Loucy (cell line): Measurements from ENCODE around the gene AHR.

Experiments used
- CTCF ChIP-seq: fragments of 200-600 bp; sonication (generic); conservative IDR thresholded peaks from 2 replicates; pipeline ENCODE4 v1.5.1; 2014; ENCODE audit warnings: mild to moderate bottlenecking, antibody characterized with exemption, low read length
- EZH2phosphoT487 ChIP-seq: fragments of 200-600 bp; IDR thresholded peaks from 2 replicates; pipeline ENCODE4 v1.6.1; 2018; ENCODE audit warnings: antibody characterized with exemption, mild to moderate bottlenecking, moderate library complexity, borderline replicate concordance

GRCh38 chr7:17342756-17343155 is 44.3 kb downstream of the AHR start:
- TF ChIP-seq CTCF (no peak), EZH2phosphoT487 (no peak)
